GM12891 (cell line): ENCODE measurements around the gene PPP1R12A.

Experiments
- POLR2A ChIP-seq: IDR thresholded peaks from 2 replicates; pipeline ENCODE4 v1.6.1; 2011; ENCODE audit warnings: low read depth, low read length, control low read depth
- POLR2AphosphoS5 ChIP-seq: IDR thresholded peaks from 2 replicates; pipeline ENCODE4 v1.6.1; 2011; ENCODE audit warnings: low read depth, low read length, control low read depth
- TAF1 ChIP-seq: IDR thresholded peaks from 2 replicates; pipeline ENCODE4 v1.6.1; 2011; ENCODE audit warnings: low read depth, low read length, control low read depth

DNA sequence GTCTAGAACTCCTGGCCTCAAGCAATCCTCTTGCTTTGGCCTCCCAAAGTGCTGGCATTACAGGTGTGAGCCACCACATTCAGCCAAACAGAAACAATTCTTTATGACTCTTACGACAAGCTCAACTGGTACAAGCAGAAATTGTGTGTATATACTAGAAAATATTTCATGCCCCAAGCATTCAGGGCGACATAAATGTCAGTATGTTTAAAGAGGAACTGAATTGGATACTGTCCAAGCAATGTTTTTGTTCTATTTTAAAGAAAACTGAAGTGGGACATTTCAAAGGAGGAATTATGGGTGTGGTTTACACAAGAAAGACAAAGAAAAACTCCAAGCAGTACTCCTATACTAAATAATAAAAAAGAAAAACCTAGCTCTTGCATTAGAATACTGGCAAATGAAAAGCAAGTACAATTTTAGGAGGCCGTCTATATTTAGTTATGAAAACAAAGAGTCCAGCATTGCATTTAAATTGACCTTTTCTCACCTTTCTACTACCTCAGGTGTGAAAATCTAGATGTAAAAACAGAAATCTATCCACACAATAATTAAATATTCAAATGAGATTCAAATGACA is 48.9 kb downstream of the PPP1R12A start:
- TF ChIP-seq POLR2A (no peak), POLR2AphosphoS5 (no peak), TAF1 (no peak)
